ENCODE data around the gene ATXN7L2.
"Not testable (repeated sequence)": the region's sequence is repeated elsewhere in the genome, so short reads cannot be mapped to it uniquely, and the experiment has no call there.

ATXN7L2 gene

DNA sequence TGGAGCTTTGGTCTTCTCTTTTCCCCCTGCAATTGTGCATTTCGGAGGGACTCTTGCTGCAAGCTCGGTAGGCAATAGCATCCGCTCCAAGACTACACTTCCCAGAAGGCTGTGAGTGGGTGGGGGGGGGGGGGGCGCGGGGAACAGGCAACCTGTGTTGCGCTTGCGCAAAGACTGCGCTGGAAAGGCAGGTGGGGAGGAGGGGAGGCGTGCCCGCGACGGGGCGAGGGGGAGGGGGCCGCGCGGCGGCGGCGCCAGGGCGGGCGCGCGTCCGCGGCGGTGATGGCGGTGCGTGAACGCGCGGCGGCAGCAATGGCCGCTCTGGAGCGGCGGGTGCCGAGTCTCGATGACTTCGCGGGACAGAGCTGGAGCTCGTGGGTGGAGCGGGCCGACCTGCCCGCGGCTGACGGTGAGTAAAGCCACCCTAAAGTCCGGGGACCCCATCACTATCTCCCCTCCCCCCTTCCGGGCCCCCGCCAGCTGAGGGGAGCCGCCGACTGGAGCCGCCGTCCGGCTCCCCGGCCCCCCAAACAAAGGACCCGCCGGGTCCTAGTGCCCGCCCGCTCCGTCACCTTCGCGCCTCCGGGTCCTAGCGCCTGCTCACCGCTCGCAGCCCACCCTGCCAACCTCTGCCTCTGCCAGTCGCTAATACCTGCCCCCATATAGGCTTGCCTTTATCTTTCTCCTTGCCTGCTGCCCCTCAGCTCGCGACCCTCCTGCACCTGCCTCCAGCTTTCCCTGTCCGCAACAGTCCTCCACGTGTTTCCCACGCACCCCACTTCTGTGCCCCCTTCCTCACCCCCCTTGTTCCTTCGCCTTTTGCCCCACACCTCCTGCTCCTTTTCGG lies at the start of gene ATXN7L2:
ATXN7L2 (plus strand) TSS at position 234 of the 847 bp plus-strand sequence; CDS start at position 283, 49 bp downstream.
- peak; percentile 91 for FAIRE-seq

GRCh38 chr1:109434484-109434883 lies 49.2 kb upstream of the ATXN7L2 start:
- DNase-seq (ENCODE audit: insufficient read length, low spot score) (no peak), FAIRE-seq (no peak)

More for the DNA sequence above, at the start of gene ATXN7L2:
- peak; percentile 97 for DNase-seq (ENCODE audit: insufficient read length, low spot score)

DNA sequence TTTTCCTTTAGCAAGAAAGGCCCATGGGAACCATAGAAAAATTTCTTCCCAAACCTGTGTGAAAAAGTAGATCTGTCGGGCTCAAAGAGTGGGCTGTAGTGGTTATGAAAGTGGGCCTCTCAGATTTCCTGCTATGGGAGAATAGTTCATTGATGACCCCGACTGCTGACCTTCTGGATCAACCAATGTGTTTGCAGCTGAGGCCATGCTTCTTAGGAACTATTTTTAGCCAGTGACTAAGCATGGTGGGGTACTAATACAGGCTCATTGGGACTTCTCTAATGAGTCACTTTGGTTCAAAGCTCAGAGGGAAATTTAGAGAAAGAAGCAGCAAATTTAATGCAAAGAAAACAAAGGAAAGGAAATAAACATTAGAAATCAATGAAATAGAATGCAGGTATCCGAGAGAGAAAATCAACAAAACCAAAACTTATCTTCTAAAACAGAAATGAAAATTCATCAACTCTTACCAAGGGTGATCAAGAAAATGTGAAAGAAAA lies 44.9 kb upstream of the ATXN7L2 start:
- FAIRE-seq (no peak), DNase-seq (ENCODE audit: insufficient read length, low spot score) (no peak)

DNA sequence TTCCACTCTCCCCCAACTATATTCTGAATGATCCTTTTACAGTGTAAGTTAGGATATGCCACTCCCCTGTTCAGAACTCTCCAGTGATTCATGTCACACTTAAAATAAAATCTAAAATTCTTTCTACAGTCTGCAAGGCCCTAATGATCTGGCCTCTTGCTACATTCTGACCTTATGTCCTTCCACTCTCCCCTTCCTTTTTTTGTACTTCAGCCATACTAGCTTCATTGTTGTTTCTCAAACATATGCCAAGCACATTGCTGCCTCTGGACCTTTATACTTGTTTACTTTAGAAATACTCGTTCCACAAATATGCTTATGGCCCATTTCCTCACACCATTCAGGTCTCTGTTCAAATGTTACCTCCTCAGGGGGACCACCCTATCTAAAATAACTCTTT lies 42.6 kb upstream of the ATXN7L2 start:
- DNase-seq (ENCODE audit: insufficient read length, low spot score) (no peak), FAIRE-seq (no peak)

- DNase-seq (ENCODE audit: insufficient read length, low spot score) (no peak), FAIRE-seq (no peak)
Observed at GRCh38 chr1:109443476-109443875, 40.2 kb upstream of the ATXN7L2 start.

DNA sequence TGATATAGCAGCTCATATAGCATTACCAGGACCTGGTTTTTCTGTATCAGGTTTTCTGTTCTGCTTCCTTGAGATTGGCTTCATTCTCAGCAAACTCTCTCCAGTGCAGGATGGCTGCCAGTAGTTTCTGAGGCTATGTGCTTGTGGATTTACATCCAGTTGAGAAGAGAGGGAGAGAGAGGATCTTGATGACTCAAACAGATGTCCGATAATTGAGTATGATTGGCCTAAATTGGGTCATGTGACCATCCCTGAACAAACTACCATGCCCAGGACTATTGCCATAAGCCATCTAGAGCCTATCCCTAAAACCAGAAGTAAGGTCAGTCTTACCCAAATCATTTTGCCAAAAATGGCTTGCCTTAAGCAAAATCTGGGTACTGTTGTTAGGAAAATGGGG lies 39.4 kb upstream of the ATXN7L2 start:
- DNase-seq (ENCODE audit: insufficient read length, low spot score) (no peak), FAIRE-seq (no peak)

DNA sequence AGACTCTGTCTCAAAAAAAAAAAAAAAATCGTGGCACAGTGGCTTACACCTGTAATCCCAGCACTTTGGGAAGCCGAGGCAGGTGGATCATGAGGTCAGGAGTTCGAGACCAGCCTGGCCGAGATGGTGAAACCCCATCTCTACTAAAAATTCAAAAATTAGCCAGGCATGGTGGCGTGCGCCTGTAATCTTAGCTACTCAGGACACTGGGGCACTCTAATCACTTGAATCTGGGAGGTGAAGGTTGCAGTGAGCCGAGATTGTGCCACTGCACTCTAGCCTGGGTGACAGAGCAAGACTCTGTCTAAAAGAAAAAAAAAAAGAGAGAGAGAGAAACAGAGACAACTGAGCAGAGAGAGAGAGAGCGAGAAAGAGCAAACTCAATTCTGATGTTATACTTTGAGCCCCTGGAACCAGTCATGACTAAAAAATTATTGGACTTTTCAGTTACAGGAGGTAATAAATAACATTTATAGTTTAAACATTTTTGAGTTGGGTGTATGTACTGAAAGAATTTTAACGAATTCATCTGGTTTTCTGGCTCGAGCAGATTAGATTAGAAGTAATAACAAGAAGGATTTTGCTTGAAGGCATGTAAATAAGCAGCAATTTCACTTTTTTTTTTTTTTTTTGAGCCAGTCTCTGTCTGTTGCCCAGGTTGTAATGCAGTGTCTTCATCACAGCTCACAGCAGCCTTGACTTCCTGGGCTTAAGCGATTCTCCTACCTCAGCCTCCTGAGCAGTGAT lies 37.6 kb upstream of the ATXN7L2 start:
- not testable (repeated sequence) for FAIRE-seq; DNase-seq (ENCODE audit: insufficient read length, low spot score)

- no peak for FAIRE-seq
Observed at GRCh38 chr1:109447524-109447923, 36.2 kb upstream of the ATXN7L2 start.

GRCh38 chr1:109454497-109455133 lies 29.1 kb upstream of the ATXN7L2 start:
- FAIRE-seq = no peak

More at GRCh38 chr1:109447524-109447923, 36.2 kb upstream of the ATXN7L2 start:
- DNase-seq (ENCODE audit: insufficient read length, low spot score) = no peak

DNA sequence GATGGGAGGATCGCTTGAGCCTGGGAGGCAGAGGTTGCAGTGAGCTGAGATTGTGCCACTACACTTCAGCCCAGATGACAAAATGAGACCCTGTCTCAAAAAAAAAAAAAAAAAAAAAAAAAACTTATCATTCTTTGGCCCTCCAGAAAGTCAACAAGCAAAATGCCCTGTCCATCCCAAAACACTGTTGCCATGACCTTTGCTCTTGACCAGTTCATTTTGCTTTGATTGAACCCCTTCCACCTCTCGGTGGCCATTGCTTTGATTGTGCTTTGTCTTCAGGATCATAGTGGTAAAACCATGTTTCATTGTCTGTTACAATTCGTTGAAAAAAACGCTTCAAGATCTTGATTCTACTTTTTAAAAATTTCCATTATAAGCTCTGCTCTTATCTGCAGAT lies 25.9 kb upstream of the ATXN7L2 start:
- FAIRE-seq = no peak

More at GRCh38 chr1:109454497-109455133, 29.1 kb upstream of the ATXN7L2 start:
- DNase-seq (ENCODE audit: insufficient read length, low spot score) = no peak

GRCh38 chr1:109466125-109466451 lies 17.6 kb upstream of the ATXN7L2 start:
- FAIRE-seq (no peak), DNase-seq (ENCODE audit: insufficient read length, low spot score) (no peak)

More for the DNA sequence above, 25.9 kb upstream of the ATXN7L2 start:
- no peak for DNase-seq (ENCODE audit: insufficient read length, low spot score)

- DNase-seq (ENCODE audit: insufficient read length, low spot score) = no peak
- no peak for FAIRE-seq
Observed at GRCh38 chr1:109466452-109467300, 17.0 kb upstream of the ATXN7L2 start, which contains the start of gene SYPL2. Gene SYPL2 (plus strand): TSS chr1:109466546. CDS start chr1:109466844, 298 bp downstream.

GRCh38 chr1:109467301-109467777 lies 16.4 kb upstream of the ATXN7L2 start:
- no peak for DNase-seq (ENCODE audit: insufficient read length, low spot score)
- FAIRE-seq = no peak

DNA sequence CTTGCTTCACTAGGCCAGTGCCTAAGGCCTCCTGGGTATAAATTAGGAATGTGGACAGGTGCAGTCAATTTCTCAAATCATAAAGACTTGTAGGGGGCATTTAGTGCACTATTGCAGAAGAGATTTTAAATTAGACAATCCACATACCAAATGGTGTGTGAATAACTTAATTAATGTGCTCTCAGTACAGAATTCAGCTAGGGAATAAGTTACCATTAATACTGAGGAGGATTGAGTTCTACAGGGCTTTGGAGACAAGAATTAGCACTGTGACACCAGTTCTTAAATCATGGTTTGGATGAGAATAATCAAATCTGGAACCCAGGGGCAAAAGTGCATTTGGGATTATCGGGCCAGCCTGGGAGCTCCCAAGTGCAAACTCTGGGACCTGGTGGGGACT lies 15.6 kb upstream of the ATXN7L2 start:
- DNase-seq (ENCODE audit: insufficient read length, low spot score) = no peak
- no peak for FAIRE-seq

GRCh38 chr1:109468903-109469302 lies 14.8 kb upstream of the ATXN7L2 start:
- no peak for DNase-seq (ENCODE audit: insufficient read length, low spot score)
- no peak for FAIRE-seq

DNA sequence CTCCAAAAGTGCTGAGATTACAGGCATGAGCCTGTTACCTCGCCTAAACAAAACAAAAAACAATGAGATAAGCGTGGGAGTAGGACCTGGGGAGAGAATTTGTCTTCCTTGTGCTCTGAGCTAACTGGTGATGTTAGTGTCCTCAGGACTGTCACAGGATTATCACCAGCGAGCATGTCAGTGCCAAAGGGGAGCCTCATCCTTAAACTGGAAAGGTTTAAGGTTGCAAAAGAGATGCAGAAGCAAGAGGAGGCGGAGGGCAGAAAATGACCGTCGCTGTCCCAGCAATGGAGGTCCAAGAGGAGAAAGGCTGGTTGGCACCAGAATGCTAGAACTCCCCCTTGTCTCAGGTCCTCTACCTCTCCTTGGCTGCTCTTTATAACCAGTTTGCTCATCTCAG lies 13.5 kb upstream of the ATXN7L2 start:
- FAIRE-seq (no peak), DNase-seq (ENCODE audit: insufficient read length, low spot score) (no peak)

- no peak for DNase-seq (ENCODE audit: insufficient read length, low spot score)
Observed at GRCh38 chr1:109472779-109473178, 10.9 kb upstream of the ATXN7L2 start.

DNA sequence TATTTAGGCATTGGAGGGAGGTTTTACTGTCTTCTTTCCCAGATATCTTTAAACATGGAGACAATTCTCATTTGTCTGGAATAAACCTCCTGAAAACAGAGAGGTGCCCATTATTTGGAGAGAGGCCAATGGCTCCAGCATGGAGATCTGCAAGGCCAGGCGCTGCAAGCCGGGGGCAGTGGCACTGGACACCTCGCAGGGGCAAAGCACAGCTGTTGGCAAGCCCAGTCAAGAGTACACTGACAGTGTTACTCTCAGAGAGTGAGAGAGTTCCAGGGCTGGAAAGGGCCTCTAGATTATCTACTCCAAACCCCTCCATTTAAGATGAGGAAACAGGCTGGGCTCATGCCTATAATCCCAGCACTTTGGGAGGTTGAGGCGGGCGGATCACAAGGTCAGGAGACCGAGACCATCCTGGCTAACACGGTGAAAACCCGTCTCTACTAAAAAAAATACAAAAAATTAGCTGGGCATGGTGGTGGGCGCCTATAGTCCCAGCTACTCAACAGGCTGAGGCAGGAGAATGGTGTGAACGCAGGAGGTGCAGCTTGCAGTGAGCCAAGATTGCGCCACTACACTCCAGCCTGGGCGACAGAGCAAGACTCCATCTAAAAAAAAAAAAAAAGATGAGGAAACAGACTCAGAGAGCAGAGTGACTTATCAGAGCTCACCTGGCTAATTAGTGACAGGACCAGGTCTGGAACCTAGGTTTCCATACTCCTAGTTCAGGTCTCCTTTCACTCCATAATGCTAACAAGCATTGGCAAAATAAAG lies 10.2 kb upstream of the ATXN7L2 start:
- not testable (repeated sequence) for DNase-seq (ENCODE audit: insufficient read length, low spot score); FAIRE-seq

More at GRCh38 chr1:109472779-109473178, 10.9 kb upstream of the ATXN7L2 start:
- no peak for FAIRE-seq

- DNase-seq (ENCODE audit: insufficient read length, low spot score) = no peak
- FAIRE-seq = no peak
Observed at GRCh38 chr1:109474697-109475096, 9.0 kb upstream of the ATXN7L2 start.

Data from GM19239 (cell line).